ENCODE results near the gene BOD1L1.
"Not testable (repeated sequence)": the region's sequence is repeated elsewhere in the genome, so short reads cannot be mapped to it uniquely, and the experiment has no call there.

BOD1L1 gene

DNA sequence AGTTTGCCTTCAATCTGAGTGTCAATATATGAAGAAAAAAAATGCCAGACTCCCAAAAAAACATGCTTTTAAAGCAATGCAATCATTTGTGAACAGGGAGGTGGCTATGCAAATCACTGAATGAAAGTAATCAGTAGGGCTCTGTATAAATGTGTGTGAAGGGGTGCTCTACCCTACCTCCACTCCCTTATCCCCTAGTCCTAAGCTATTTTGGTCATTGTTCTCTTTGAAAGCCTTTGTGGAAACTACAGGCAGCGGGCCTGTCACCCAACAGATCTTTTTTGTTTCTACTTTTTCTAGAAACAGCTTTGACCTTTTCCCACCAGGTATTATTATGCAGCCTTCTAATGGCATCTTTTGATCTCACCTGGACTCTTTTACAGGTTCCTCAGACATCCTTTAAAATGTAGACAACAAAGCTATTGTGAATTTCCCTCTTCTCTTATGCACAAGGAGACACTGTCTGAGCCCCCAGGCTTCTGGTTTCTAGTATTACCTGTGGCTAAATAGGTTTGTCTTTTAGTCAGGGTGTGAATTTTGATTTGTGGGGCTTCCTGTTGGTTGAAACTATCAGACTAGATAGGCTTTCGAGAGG is 9.2 kb downstream of the BOD1L1 start:
- no peak for DNase-seq

- DNase-seq: no peak
Observed at GRCh38 chr4:13617801-13618200, 9.7 kb downstream of the BOD1L1 start.

GRCh38 chr4:13616597-13616996 is 10.9 kb downstream of the BOD1L1 start:
- no peak for DNase-seq

GRCh38 chr4:13615161-13615560 is 12.4 kb downstream of the BOD1L1 start:
- no peak for DNase-seq

GRCh38 chr4:13612569-13612968 is 15.0 kb downstream of the BOD1L1 start:
- no peak for DNase-seq

DNA sequence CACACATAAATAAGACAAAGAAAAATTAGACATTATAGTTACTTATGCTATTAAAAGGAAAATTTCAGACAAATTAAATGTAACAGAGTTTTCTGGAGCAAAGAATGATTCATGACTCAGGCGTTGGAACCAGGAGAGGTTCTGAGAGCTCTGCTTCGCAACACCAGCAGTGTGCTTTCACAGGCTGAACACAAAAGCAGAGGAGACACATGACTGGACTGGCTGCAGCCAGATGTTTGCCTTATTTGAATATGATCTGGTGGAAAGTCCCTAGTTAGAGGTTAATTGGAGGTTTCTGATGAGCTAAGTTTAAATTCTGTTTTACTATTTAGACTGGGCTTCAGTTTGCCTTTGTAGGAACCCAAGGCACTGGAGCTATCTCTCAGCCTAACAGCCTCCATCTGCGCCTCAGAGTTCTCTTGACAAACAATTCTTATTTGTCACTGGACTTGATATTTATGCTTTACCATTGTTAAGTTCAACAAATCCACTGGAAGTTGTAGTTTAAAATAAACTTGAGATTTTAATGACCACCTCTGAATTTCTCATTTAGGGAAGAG is 16.2 kb downstream of the BOD1L1 start:
- no peak for DNase-seq

- DNase-seq: no peak
Observed at GRCh38 chr4:13605330-13605729, 22.2 kb downstream of the BOD1L1 start.

GRCh38 chr4:13601848-13602247 is 25.7 kb downstream of the BOD1L1 start:
- DNase-seq: no peak

GRCh38 chr4:13601048-13601447 is 26.5 kb downstream of the BOD1L1 start:
- DNase-seq: no peak

GRCh38 chr4:13599159-13599558 is 28.4 kb downstream of the BOD1L1 start:
- DNase-seq: no peak

DNA sequence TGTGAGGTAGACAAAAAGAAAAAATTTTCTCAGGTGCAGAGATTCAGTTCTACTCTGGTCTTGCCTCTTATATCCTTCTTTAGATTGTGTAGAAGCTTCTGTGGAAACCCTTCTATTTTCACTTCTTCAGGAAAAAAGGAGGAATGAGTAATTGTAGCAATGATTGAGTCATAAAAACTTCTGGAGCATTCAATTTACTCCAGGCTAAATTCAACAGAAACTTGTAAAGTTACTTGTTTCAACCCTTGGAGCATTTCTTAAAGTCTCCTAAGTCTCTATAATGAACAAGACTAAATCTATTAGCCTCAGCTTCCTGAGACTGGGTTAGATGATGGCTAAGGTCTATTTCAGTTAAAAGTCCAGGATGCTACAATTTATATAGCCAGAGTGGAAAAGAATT is 29.9 kb downstream of the BOD1L1 start:
- DNase-seq: no peak

- no peak for DNase-seq
Observed at GRCh38 chr4:13597141-13597540, 30.4 kb downstream of the BOD1L1 start.

DNA sequence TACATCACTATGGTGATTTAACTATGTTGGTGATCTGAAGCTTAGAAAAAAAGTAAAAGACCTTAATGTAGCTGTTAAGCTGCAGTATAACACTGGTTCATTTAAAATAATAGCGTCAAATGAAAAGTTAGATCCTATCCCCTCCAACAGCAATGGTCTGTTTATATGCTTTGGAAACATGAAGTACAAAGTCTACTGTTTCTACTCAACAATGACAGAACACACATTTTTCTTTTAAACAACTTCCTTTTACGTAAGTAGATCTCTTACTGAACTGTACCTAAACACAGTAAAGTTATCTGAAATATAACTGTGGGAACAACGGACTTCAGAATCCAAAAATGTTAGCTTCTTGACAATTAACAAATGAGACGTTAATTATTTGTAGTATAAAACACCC is 35.3 kb downstream of the BOD1L1 start:
- DNase-seq: no peak

GRCh38 chr4:13590766-13591165 is 36.8 kb downstream of the BOD1L1 start:
- no peak for DNase-seq

- no peak for DNase-seq
Observed at GRCh38 chr4:13588954-13589353, 38.6 kb downstream of the BOD1L1 start.

- DNase-seq: no peak
Observed at GRCh38 chr4:13584481-13584880, 43.0 kb downstream of the BOD1L1 start.

DNA sequence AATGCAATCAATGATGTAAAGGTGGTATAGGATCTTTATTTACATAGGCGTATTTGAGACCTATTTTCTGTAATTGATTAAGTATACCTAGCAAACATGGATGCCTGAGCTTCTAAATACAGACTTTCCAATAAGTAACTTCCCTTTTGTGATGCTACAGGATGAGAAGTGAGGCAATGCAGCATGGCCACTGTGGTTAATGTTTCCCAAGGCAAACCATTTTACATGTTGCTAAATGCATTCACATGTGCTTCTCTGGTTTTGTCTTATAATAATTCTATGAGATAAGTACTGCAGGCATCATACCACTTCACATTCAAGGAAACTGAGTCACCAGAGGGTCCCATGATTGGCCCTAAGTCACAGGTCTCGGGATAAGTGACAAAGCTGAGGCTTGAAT is 47.5 kb downstream of the BOD1L1 start:
- DNase-seq: no peak

GRCh38 chr4:13577660-13578059 is 49.9 kb downstream of the BOD1L1 start:
- DNase-seq: no peak

GRCh38 chr4:13570916-13571315 is 56.6 kb downstream of the BOD1L1 start:
- no peak for DNase-seq

GRCh38 chr4:13567125-13567524 is 60.4 kb downstream of the BOD1L1 start:
- DNase-seq: no peak

DNA sequence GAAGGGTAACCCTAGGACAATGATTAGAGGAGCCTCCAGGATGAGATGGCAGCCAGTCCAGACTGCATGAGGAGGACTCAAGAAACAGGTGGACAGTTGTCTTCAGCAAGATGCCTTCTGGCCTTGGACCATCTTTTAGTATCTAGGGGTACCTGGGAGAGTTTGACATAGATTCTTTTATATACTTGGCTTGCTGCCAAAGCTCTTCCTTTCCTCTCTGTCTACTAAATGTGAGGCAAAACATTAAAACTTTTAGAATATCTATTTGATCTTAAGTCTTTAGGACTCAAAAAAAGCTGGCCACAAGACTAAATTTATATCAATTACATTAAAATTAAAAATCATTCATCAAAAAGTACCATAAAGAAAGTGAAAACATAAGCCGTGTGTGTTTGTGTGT is 64.6 kb downstream of the BOD1L1 start:
- no peak for DNase-seq

- no peak for DNase-seq
Observed at GRCh38 chr4:13561673-13562072, 65.9 kb downstream of the BOD1L1 start.

DNA sequence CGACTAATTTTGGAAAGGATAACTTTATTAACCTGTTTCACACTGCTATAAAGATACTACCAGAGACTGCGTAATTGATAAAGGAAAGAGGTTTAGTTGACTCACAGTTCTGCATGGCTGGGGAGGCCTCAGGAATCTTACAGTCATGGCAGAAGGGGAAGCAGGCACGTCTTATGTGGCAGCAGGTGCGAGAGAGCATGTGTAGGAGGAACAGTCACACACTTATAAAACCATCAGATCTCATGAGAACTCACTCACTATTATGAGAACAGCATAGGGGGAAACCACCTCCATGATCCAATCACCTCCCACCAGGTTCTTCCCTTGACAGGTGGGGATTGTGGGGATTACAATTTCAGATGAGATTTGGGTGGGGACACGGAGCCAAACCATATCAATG is 67.4 kb downstream of the BOD1L1 start:
- DNase-seq: not testable (repeated sequence)

- DNase-seq: no peak
Observed at GRCh38 chr4:13559413-13559812, 68.1 kb downstream of the BOD1L1 start.

GRCh38 chr4:13558881-13559280 is 68.6 kb downstream of the BOD1L1 start:
- DNase-seq: no peak

Data from activated CD8-positive, alpha-beta memory T cell treated with anti-CD3 and anti-CD28 coated beads, Interleukin-2, amount 50 U/mL, for 48 hours (primary cell).